ENCODE measurements around the gene PHF20.

GRCh38 chr20:35891375-35891774 is 119.6 kb downstream of the PHF20 start:
- TF ChIP-seq CTCF (optimal IDR thresholded peaks at IDR 0.05 in 1 of 3, IDR thresholded peaks at IDR 0.05 in 1 of 3, conservative IDR thresholded peaks at IDR 0.05 in 1 of 3; ENCODE audit: extremely low read depth in 1 of 3, insufficient read depth in 2 of 3, low read length in 3 of 3) = no peak
- TF ChIP-seq EZH2 (IDR thresholded peaks at IDR 0.05; ENCODE audit: low read length) = no peak
